HEK293 (cell line): Measurements from ENCODE around the gene ACADVL.

Source experiments
- ELK4 ChIP-seq: IDR thresholded peaks from 2 replicates; pipeline ENCODE4 v1.6.1; 2011; ENCODE audit warnings: mild to moderate bottlenecking, low read depth, low read length, borderline replicate concordance
- GLI2 ChIP-seq: fragments of 450-650 bp; formaldehyde crosslinking; IDR thresholded peaks from 2 replicates; pipeline ENCODE4; 2017; ENCODE audit warnings: missing biosample characterization, missing genetic modification characterization, low read depth, borderline replicate concordance
- GLIS2 ChIP-seq: fragments of 450-650 bp; formaldehyde crosslinking; IDR thresholded peaks from 2 replicates; pipeline ENCODE4 v1.5.1; 2016; ENCODE audit warnings: missing biosample characterization, missing genetic modification characterization
- KLF1 ChIP-seq: fragments of 450-650 bp; formaldehyde crosslinking; IDR thresholded peaks from 2 replicates; pipeline ENCODE4 v1.5.1; 2016; ENCODE audit warnings: missing biosample characterization, missing genetic modification characterization
- MEIS1 ChIP-seq: sonication (generic); formaldehyde crosslinking; IDR thresholded peaks from 2 replicates; pipeline ENCODE4 v1.8.1; 2022; ENCODE audit warnings: missing genetic modification reagents, mild to moderate bottlenecking, borderline replicate concordance
- MZF1 ChIP-seq: fragments of 450-650 bp; formaldehyde crosslinking; IDR thresholded peaks from 2 replicates; pipeline ENCODE4 v1.5.1; 2017; ENCODE audit warnings: missing biosample characterization, missing genetic modification characterization, borderline replicate concordance
- PBX3 ChIP-seq: sonication (generic); formaldehyde crosslinking; IDR thresholded peaks from 2 replicates; pipeline ENCODE4 v1.8.1; 2022; ENCODE audit warnings: mild to moderate bottlenecking, moderate library complexity, missing genetic modification reagents
- SP2 ChIP-seq: fragments of 450-650 bp; formaldehyde crosslinking; IDR thresholded peaks from 2 replicates; pipeline ENCODE4 v1.5.1; 2016; ENCODE audit warnings: missing biosample characterization, missing genetic modification characterization
- TSHZ1 ChIP-seq: fragments of 450-650 bp; formaldehyde crosslinking; IDR thresholded peaks from 2 replicates; pipeline ENCODE4 v1.5.1; 2016; ENCODE audit warnings: missing biosample characterization, missing genetic modification characterization, borderline replicate concordance
- ZBTB1 ChIP-seq: fragments of 450-650 bp; formaldehyde crosslinking; IDR thresholded peaks from 2 replicates; pipeline ENCODE4 v1.5.1; 2016; ENCODE audit warnings: missing biosample characterization, missing genetic modification characterization
- ZBTB17 ChIP-seq: fragments of 450-650 bp; formaldehyde crosslinking; IDR thresholded peaks from 2 replicates; pipeline ENCODE4 v1.5.1; 2016; ENCODE audit warnings: missing biosample characterization, missing genetic modification characterization
- ZNF10 ChIP-seq: fragments of 450-650 bp; formaldehyde crosslinking; IDR thresholded peaks from 2 replicates; pipeline ENCODE4 v1.5.1; 2017; ENCODE audit warnings: missing biosample characterization, missing genetic modification characterization
- ZNF211 ChIP-seq: fragments of 450-650 bp; formaldehyde crosslinking; IDR thresholded peaks from 2 replicates; pipeline ENCODE4 v1.5.1; 2016; ENCODE audit warnings: low read depth, missing biosample characterization, missing genetic modification characterization
- ZNF23 ChIP-seq: fragments of 450-650 bp; formaldehyde crosslinking; IDR thresholded peaks from 2 replicates; pipeline ENCODE4 v1.5.1; 2016; ENCODE audit warnings: missing biosample characterization, missing genetic modification characterization, borderline replicate concordance
- ZNF324 ChIP-seq: fragments of 450-650 bp; formaldehyde crosslinking; IDR thresholded peaks from 2 replicates; pipeline ENCODE4 v1.5.1; 2016; ENCODE audit warnings: missing biosample characterization, missing genetic modification characterization
- ZNF341 ChIP-seq: fragments of 450-650 bp; formaldehyde crosslinking; IDR thresholded peaks from 2 replicates; pipeline ENCODE4; 2016; ENCODE audit warnings: low read depth, missing biosample characterization, missing genetic modification characterization
- ZNF391 ChIP-seq: fragments of 450-650 bp; formaldehyde crosslinking; IDR thresholded peaks from 2 replicates; pipeline ENCODE4 v1.5.1; 2016; ENCODE audit warnings: low read depth, missing biosample characterization, missing genetic modification characterization, borderline replicate concordance
- ZNF416 ChIP-seq: fragments of 450-650 bp; formaldehyde crosslinking; IDR thresholded peaks from 2 replicates; pipeline ENCODE4 v1.5.1; 2016; ENCODE audit warnings: missing biosample characterization, missing genetic modification characterization
- ZNF423 ChIP-seq: fragments of 450-650 bp; formaldehyde crosslinking; IDR thresholded peaks from 2 replicates; pipeline ENCODE4 v1.5.1; 2016; ENCODE audit warnings: missing biosample characterization, missing genetic modification characterization
- ZNF513 ChIP-seq: fragments of 450-650 bp; IDR thresholded peaks from 2 replicates; pipeline ENCODE4 v1.5.1; 2018; ENCODE audit warnings: missing biosample characterization, missing genetic modification characterization
- ZNF514 ChIP-seq: fragments of 450-650 bp; formaldehyde crosslinking; IDR thresholded peaks from 2 replicates; pipeline ENCODE4 v1.5.1; 2016; ENCODE audit warnings: missing biosample characterization, missing genetic modification characterization
- ZNF560 ChIP-seq: fragments of 450-650 bp; formaldehyde crosslinking; IDR thresholded peaks from 2 replicates; pipeline ENCODE4 v1.5.1; 2017; ENCODE audit warnings: missing biosample characterization, missing genetic modification characterization, borderline replicate concordance
- ZNF580 ChIP-seq: fragments of 450-650 bp; formaldehyde crosslinking; IDR thresholded peaks from 2 replicates; pipeline ENCODE4 v1.5.1; 2016; ENCODE audit warnings: missing biosample characterization, missing genetic modification characterization
- ZNF626 ChIP-seq: fragments of 450-650 bp; sonication (Bioruptor Pico); formaldehyde crosslinking; IDR thresholded peaks from 2 replicates; pipeline ENCODE4 v1.5.1; 2018; ENCODE audit warnings: missing biosample characterization, missing genetic modification characterization, inconsistent platforms
- ZNF677 ChIP-seq: fragments of 450-650 bp; IDR thresholded peaks from 2 replicates; pipeline ENCODE4 v1.5.0; 2018; ENCODE audit warnings: missing biosample characterization, mild to moderate bottlenecking, missing genetic modification characterization, moderate library complexity
- ZNF704 ChIP-seq: fragments of 450-650 bp; formaldehyde crosslinking; IDR thresholded peaks from 2 replicates; pipeline ENCODE4 v1.5.1; 2016; ENCODE audit warnings: missing biosample characterization, missing genetic modification characterization
- ZNF776 ChIP-seq: fragments of 450-650 bp; formaldehyde crosslinking; IDR thresholded peaks from 2 replicates; pipeline ENCODE4 v1.5.0; 2017; ENCODE audit warnings: missing biosample characterization, missing genetic modification characterization, borderline replicate concordance
- ZSCAN4 ChIP-seq: fragments of 450-650 bp; formaldehyde crosslinking; IDR thresholded peaks from 2 replicates; pipeline ENCODE4 v1.5.1; 2017; ENCODE audit warnings: missing biosample characterization, missing genetic modification characterization
- ZSCAN5A ChIP-seq: fragments of 450-650 bp; formaldehyde crosslinking; IDR thresholded peaks from 2 replicates; pipeline ENCODE4 v1.5.1; 2016; ENCODE audit warnings: missing biosample characterization, missing genetic modification characterization

Gene ACADVL

GRCh38 chr17:7204828-7205461 is 14.8 kb upstream of the ACADVL start (continued):
- TF ChIP-seq ZNF324 (tag by site-specific recombination) (peak; percentile 59; the same call in 1 of the 2 replicates), ZNF211 (tag by site-specific recombination) (no peak), KLF1 (peak; percentile 74), ZNF677 (tag by site-specific recombination) (no peak), ZNF341 (peak; percentile 28; the same call in 1 of the 2 replicates), MZF1 (tag by site-specific recombination) (no peak), ZNF580 (tag by site-specific recombination) (no peak), ZBTB17 (tag by site-specific recombination) (peak; percentile 87), ZNF391 (tag by site-specific recombination) (no peak), ZNF23 (tag by site-specific recombination) (no peak), ZNF514 (no peak), ZSCAN4 (tag by site-specific recombination) (no peak), ZNF560 (tag by site-specific recombination) (no peak), PBX3 (CRISPR knock-in tag) (no peak), GLIS2 (tag by site-specific recombination) (peak; percentile 60; the same call in 1 of the 2 replicates), MEIS1 (CRISPR knock-in tag) (no peak), ZNF513 (tag by site-specific recombination) (no peak), ZNF416 (tag by site-specific recombination) (no peak), SP2 (tag by site-specific recombination) (peak; percentile 80), ZBTB1 (tag by site-specific recombination) (no peak), ZNF423 (no peak), ZNF10 (tag by site-specific recombination) (no peak), ZNF776 (tag by site-specific recombination) (no peak), ZNF704 (tag by site-specific recombination) (no peak), ZSCAN5A (tag by site-specific recombination) (no peak), ZNF626 (tag by site-specific recombination) (no peak), GLI2 (tag by site-specific recombination) (no peak), TSHZ1 (tag by site-specific recombination) (no peak), ELK4 (no peak)
